ENCODE results near the gene LIMS2. TPM values are rescaled to one million over a fixed set of nuclear protein-coding genes. Genes with fewer than 3 reads are reported as not detected.
A peak's percentile ranks its signal among the peaks of the same experiment; 100 is the strongest.

LIMS2 gene
- total RNA-seq, 2 donors from 2014 or later: 8.1 to 15.5 TPM

DNA sequence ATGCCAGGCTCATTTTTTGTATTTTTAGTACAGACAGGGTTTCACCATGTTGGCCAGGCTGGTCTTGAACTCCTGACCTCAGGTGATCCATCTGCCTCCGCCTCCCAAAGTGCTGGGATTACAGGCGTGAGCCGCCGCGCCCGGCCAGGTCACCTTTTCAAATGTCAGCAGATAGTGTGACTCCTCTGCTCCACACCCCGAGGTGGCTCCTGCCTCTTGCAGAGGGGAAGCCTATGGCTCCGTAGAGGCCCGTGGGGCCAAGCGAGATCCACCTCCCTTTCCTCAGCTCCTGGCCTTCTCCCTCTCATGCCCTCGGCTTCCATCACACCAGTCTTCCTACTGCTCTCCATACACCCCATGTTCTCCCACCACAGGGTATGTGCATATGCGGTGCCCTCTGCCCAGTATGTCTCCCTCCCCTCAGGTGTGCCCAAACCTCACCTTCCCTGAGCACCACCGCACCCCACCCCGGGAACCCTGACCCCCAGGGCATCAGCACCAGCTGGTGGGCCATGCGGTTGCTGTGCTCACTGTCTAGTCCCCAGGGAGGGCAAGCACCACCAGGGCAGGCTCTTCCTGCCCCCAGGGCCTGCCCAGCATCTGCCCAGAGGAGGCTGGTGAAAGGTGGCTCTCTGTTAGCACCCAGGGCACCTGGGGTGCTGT is 18.6 kb downstream of the LIMS2 start:
- DNase-seq (ENCODE audit: low spot score in 2 of 2) (no peak), ATAC-seq (no peak)
- Mint-ChIP-seq H3K36me3 (no peaks in the 10 kb centered on the region), H3K9me3 (no peaks in the 10 kb centered on the region), H3K27ac (peak overlapping the region in 1 of 2 donors; percentile 50)

GRCh38 chr2:127655209-127656073 is 19.9 kb downstream of the LIMS2 start:
- Mint-ChIP-seq H3K27ac (no peak overlapping the region), H3K36me3 (no peaks in the 10 kb centered on the region), H3K9me3 (no peaks in the 10 kb centered on the region)
- ATAC-seq: no peak
- DNase-seq (ENCODE audit: low spot score in 2 of 2): no peak

GRCh38 chr2:127654838-127655175 is 20.5 kb downstream of the LIMS2 start:
- no peak for DNase-seq (ENCODE audit: low spot score in 2 of 2)
- Mint-ChIP-seq H3K27ac (no peak overlapping the region), H3K36me3 (no peaks in the 10 kb centered on the region), H3K9me3 (no peaks in the 10 kb centered on the region)
- ATAC-seq: no peak

GRCh38 chr2:127654084-127654837 is 21.1 kb downstream of the LIMS2 start:
- no peak for DNase-seq (ENCODE audit: low spot score in 2 of 2)
- no peak for ATAC-seq
- H3K36me3 Mint-ChIP-seq: no peaks in the 10 kb centered on the region
- no peaks in the 10 kb centered on the region for H3K9me3 Mint-ChIP-seq
- H3K27ac Mint-ChIP-seq: peak overlapping the region in 1 of 2 donors; percentile 86

DNA sequence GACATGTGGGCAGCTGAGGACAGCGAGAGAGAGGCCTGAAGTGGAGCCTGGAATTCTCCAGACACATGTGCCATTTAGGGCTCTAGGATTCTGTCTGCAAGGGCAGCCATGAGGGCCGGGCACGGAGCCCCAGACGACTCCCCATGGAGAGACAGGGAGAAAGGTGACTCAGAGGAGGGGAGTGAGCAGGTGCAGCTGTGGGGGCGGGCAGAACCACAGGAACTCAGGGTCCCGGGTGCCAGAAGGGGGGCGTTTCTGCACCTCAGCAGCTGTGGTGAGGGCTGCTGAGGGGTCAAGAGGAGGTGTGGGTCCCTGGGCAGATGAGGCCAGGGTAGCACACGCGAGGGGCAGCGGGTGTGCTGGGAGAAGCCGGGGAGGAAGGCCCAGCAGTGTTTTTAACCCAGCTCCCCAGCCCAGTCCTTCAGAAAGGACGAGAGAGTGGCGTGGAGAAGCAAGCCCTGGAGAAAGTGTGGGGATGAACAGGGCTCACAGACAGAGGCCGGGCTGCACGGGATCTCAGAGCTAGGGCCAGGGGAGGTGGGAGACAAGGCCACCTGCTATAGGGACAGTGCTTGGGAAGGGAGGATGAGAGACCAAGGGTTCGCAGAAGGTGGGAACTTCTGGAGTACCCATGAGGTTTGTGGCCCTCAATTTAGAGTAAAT is 21.8 kb downstream of the LIMS2 start:
- H3K27ac Mint-ChIP-seq: peak overlapping the region in 1 of 2 donors; percentile 86
- ATAC-seq: no peak
- no peaks in the 10 kb centered on the region for H3K9me3 Mint-ChIP-seq
- DNase-seq (ENCODE audit: low spot score in 2 of 2): no peak
- no peaks in the 10 kb centered on the region for H3K36me3 Mint-ChIP-seq

DNA sequence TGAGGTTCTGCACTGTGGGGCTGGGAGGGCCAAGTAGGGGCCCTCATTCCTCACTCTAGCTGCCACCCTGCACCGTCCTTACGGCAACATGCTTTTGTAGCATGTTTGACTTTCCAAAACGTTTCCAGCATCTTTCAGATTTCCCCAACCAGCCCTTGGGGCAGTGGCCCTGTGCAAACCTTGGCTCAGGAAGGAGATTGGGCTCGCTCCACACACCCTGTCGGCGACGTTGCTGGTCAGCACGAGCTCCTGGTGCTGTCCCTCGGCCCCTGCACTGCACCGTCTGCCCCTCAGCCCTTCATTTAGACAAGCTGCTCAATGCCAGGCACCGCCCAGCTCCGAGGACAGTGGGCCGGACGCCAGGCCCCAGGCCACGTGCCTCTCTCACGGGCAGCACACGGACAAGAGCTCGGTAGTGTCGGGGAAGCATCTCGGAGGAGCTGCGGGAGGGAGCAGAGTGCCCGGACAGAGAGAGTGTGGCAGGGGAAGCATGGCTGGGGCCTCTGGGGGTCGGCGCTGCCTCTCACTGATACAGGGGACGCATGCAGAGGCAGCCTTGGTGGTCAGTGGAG is 22.5 kb downstream of the LIMS2 start:
- Mint-ChIP-seq H3K36me3 (no peaks in the 10 kb centered on the region), H3K9me3 (no peaks in the 10 kb centered on the region), H3K27ac (peak overlapping the region in 1 of 2 donors; percentile 86)
- no peak for ATAC-seq
- DNase-seq (ENCODE audit: low spot score in 2 of 2): no peak

DNA sequence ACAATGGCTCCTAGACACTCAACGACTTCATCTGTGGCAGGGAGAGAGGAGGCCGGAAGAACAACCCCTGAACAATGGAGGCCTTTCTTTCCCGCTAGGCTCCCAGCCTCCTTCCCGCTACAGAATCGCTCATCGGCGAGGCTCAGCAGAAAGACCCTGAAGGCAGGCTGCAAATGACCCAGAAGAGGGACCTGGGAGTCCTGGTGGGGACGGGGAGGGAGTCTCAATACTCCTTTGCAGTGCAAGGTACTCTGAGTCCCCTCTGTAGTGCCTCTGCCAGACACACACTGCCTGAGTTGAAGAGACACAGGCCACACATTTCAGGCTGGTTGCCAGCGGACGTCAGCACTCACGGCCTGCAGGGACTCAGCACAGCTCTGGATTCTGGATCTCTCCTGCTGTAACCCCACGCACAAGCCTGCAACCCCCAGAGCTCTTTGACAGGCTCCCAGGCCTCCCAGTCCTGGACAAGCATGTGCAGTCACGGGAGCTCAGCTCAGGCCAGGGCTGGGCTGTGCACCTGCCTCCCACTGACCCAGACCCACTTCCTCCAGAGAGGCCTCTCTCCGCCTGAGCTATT is 23.3 kb downstream of the LIMS2 start:
- Mint-ChIP-seq H3K36me3 (no peaks in the 10 kb centered on the region), H3K9me3 (no peaks in the 10 kb centered on the region), H3K27ac (no peak overlapping the region)
- DNase-seq (ENCODE audit: low spot score in 2 of 2): no peak
- ATAC-seq: no peak

DNA sequence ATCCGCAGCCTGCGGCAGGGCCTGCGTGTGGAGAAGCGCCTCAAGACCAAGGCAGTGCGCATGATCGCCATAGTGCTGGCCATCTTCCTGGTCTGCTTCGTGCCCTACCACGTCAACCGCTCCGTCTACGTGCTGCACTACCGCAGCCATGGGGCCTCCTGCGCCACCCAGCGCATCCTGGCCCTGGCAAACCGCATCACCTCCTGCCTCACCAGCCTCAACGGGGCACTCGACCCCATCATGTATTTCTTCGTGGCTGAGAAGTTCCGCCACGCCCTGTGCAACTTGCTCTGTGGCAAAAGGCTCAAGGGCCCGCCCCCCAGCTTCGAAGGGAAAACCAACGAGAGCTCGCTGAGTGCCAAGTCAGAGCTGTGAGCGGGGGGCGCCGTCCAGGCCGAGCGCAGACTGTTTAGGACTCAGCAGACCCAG is 23.9 kb downstream of the LIMS2 start:
- H3K9me3 Mint-ChIP-seq: no peaks in the 10 kb centered on the region

DNA sequence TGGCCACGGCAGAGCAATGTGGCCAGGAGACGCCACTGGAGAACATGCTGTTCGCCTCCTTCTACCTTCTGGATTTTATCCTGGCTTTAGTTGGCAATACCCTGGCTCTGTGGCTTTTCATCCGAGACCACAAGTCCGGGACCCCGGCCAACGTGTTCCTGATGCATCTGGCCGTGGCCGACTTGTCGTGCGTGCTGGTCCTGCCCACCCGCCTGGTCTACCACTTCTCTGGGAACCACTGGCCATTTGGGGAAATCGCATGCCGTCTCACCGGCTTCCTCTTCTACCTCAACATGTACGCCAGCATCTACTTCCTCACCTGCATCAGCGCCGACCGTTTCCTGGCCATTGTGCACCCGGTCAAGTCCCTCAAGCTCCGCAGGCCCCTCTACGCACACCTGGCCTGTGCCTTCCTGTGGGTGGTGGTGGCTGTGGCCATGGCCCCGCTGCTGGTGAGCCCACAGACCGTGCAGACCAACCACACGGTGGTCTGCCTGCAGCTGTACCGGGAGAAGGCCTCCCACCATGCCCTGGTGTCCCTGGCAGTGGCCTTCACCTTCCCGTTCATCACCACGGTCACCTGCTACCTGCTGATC is 24.4 kb downstream of the LIMS2 start:
- H3K9me3 Mint-ChIP-seq: no peaks in the 10 kb centered on the region
- H3K27ac Mint-ChIP-seq: no peak overlapping the region
- no peak for DNase-seq (ENCODE audit: low spot score in 2 of 2)
- no peak for ATAC-seq
- no peaks in the 10 kb centered on the region for H3K36me3 Mint-ChIP-seq

More for the DNA sequence above, 23.9 kb downstream of the LIMS2 start:
- no peak for ATAC-seq
- no peak for DNase-seq (ENCODE audit: low spot score in 2 of 2)
- Mint-ChIP-seq H3K27ac (no peak overlapping the region), H3K36me3 (no peaks in the 10 kb centered on the region)

DNA sequence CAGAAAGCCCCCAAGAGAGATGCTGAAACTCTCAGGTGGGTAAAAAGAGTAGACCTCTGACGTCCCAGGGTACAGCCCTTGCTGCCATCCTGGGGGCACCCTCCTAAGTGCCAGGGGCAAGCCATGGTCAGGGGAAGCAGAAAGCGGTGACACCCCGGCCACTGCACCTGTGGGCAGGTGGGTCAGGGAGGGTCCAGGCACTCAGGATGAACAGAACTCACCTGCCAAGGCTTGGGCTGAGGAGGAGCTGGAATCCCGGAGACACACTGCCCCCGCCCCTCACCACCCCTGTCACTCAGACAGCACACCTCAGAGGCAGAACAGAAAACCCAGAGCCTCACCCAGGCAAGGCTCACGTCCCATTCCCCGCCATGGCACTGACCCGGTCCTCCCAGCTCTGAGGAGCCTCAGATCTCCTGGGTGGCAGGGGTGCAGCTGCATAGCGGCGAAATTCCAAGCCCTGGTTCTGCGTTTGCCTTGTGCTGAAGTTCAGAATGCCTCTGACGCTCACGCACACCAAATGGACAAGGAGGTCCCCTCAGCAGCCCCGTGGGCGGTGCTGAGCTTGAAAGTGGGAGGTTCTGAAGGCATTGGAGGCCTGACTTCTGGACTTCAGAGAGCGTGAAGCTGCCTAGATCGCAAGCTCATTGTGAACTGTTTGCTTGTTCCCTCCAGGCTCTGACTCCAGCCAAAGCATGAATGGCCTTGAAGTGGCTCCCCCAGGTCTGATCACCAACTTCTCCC is 25.1 kb downstream of the LIMS2 start:
- Mint-ChIP-seq H3K9me3 (no peaks in the 10 kb centered on the region), H3K36me3 (no peaks in the 10 kb centered on the region), H3K27ac (no peak overlapping the region)
- peak in 1 of 2 donors; percentile 40 for ATAC-seq
- DNase-seq (ENCODE audit: low spot score in 2 of 2): no peak

GRCh38 chr2:127649684-127650040 is 25.7 kb downstream of the LIMS2 start:
- H3K27ac Mint-ChIP-seq: no peak overlapping the region
- H3K36me3 Mint-ChIP-seq: no peaks in the 10 kb centered on the region
- DNase-seq (ENCODE audit: low spot score in 2 of 2): peak; percentile 74 to 95
- H3K9me3 Mint-ChIP-seq: no peaks in the 10 kb centered on the region
- ATAC-seq: peak; percentile 84 to 86

DNA sequence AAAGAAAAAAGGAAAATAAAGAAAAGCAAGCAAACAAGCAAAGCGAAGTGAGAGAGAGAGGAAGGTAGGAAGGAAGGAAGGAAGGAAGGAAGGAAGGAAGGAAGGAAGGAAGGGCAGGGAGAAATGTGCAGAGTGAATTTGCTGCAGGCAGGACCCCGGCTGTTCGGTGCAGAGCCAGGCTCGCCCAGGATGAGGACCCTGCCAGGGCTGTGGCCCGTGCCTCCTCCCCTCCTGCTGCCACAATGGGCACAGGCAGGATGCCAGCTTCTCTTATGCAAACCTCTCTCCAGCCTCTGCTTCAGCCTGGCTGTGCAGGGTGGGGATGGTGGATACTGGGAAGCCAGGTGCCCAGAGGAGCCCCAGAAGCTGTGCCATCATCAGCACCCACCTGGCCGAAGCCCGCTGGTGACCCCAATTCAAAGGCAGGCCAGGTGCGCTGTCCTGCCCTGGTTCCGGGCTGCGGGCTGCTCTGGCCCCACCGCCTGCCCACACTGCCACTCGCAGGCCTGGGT is 26.2 kb downstream of the LIMS2 start:
- no peak for DNase-seq (ENCODE audit: low spot score in 2 of 2)
- Mint-ChIP-seq H3K27ac (no peak overlapping the region), H3K36me3 (no peaks in the 10 kb centered on the region), H3K9me3 (no peaks in the 10 kb centered on the region)
- peak in 1 of 2 donors; percentile 27 for ATAC-seq

GRCh38 chr2:127648321-127648720 is 27.0 kb downstream of the LIMS2 start:
- ATAC-seq: no peak
- Mint-ChIP-seq H3K9me3 (no peaks in the 10 kb centered on the region), H3K36me3 (no peaks in the 10 kb centered on the region), H3K27ac (no peak overlapping the region)
- DNase-seq (ENCODE audit: low spot score in 2 of 2): no peak

GRCh38 chr2:127647242-127648190 is 27.8 kb downstream of the LIMS2 start:
- no peak for DNase-seq (ENCODE audit: low spot score in 2 of 2)
- no peak for ATAC-seq
- H3K36me3 Mint-ChIP-seq: no peaks in the 10 kb centered on the region
- H3K9me3 Mint-ChIP-seq: no peaks in the 10 kb centered on the region
- no peak overlapping the region for H3K27ac Mint-ChIP-seq

Measured in activated naive CD4-positive, alpha-beta T cell treated with anti-CD3 and anti-CD28 coated beads, Interleukin-2, amount 50 U/mL, for 72 hours (primary cell).